Activated naive CD8-positive, alpha-beta T cell (primary cell): ENCODE results near the gene ISLR.

Source experiments
- H3K27ac Mint-ChIP-seq: one replicate; pipeline ENCODE4 v1.8.0; 2021; ENCODE audit warnings: mixed read lengths
- H3K27me3 Mint-ChIP-seq: one replicate; pipeline ENCODE4 v1.8.0; 2021; ENCODE audit warnings: mixed read lengths
- H3K36me3 Mint-ChIP-seq: one replicate; pipeline ENCODE4 v1.8.0; 2021; ENCODE audit warnings: mixed read lengths
- H3K4me1 Mint-ChIP-seq: one replicate; pipeline ENCODE4 v1.8.0; 2021; ENCODE audit warnings: low read depth, mixed read lengths
- H3K4me3 Mint-ChIP-seq: one replicate; pipeline ENCODE4 v1.8.0; 2021; ENCODE audit warnings: mild to moderate bottlenecking, mixed read lengths
- H3K9me3 Mint-ChIP-seq: one replicate; pipeline ENCODE4 v1.8.0; 2021; ENCODE audit warnings: low read depth, mixed read lengths

ISLR gene

GRCh38 chr15:74133694-74134386 lies 39.7 kb upstream of the ISLR start:
- H3K4me1 Mint-ChIP-seq: peaks cover 42% of the 10 kb centered on the region
- H3K27ac Mint-ChIP-seq: no peak overlapping the region
- H3K4me3 Mint-ChIP-seq: no peak overlapping the region
- H3K27me3 Mint-ChIP-seq: peaks cover 40% of the 10 kb centered on the region
- no peaks in the 10 kb centered on the region for H3K9me3 Mint-ChIP-seq
- H3K36me3 Mint-ChIP-seq: no peaks in the 10 kb centered on the region

- Mint-ChIP-seq H3K4me3 (peak overlapping the region; percentile 76), H3K27me3 (peaks cover 36% of the 10 kb centered on the region), H3K4me1 (peaks cover 35% of the 10 kb centered on the region), H3K36me3 (no peaks in the 10 kb centered on the region), H3K27ac (no peak overlapping the region), H3K9me3 (no peaks in the 10 kb centered on the region)
These were observed 39.0 kb upstream of the ISLR start for GRCh38 chr15:74134387-74135027.

GRCh38 chr15:74135041-74135565 lies 38.4 kb upstream of the ISLR start:
- Mint-ChIP-seq H3K4me1 (peaks cover 31% of the 10 kb centered on the region), H3K9me3 (no peaks in the 10 kb centered on the region), H3K27ac (no peak overlapping the region), H3K27me3 (peaks cover 34% of the 10 kb centered on the region), H3K36me3 (no peaks in the 10 kb centered on the region), H3K4me3 (peak overlapping the region; percentile 76)

- Mint-ChIP-seq H3K27ac (no peak overlapping the region), H3K4me1 (peaks cover 24% of the 10 kb centered on the region), H3K9me3 (no peaks in the 10 kb centered on the region), H3K27me3 (peaks cover 31% of the 10 kb centered on the region), H3K36me3 (no peaks in the 10 kb centered on the region), H3K4me3 (peak overlapping the region; percentile 82)
These were observed 37.0 kb upstream of the ISLR start for GRCh38 chr15:74136540-74136813.

GRCh38 chr15:74136814-74137536 lies 36.5 kb upstream of the ISLR start:
- Mint-ChIP-seq H3K4me3 (peak overlapping the region; percentile 82), H3K36me3 (no peaks in the 10 kb centered on the region), H3K4me1 (peaks cover 24% of the 10 kb centered on the region), H3K27me3 (peaks cover 28% of the 10 kb centered on the region), H3K27ac (no peak overlapping the region), H3K9me3 (no peaks in the 10 kb centered on the region)

- Mint-ChIP-seq H3K4me1 (peaks cover 24% of the 10 kb centered on the region), H3K4me3 (peak overlapping the region; percentile 82), H3K27me3 (peaks cover 27% of the 10 kb centered on the region), H3K27ac (no peak overlapping the region), H3K9me3 (no peaks in the 10 kb centered on the region), H3K36me3 (peaks cover 2% of the 10 kb centered on the region)
These were observed 36.0 kb upstream of the ISLR start for GRCh38 chr15:74137537-74137894.

- Mint-ChIP-seq H3K4me3 (no peak overlapping the region), H3K36me3 (peaks cover 3% of the 10 kb centered on the region), H3K27ac (no peak overlapping the region), H3K9me3 (no peaks in the 10 kb centered on the region), H3K4me1 (peaks cover 21% of the 10 kb centered on the region), H3K27me3 (peaks cover 26% of the 10 kb centered on the region)
These were observed 34.9 kb upstream of the ISLR start for GRCh38 chr15:74138642-74139041.

- H3K36me3 Mint-ChIP-seq: peaks cover 3% of the 10 kb centered on the region
- peaks cover 23% of the 10 kb centered on the region for H3K27me3 Mint-ChIP-seq
- H3K4me3 Mint-ChIP-seq: no peak overlapping the region
These were observed 31.9 kb upstream of the ISLR start for GRCh38 chr15:74141591-74141990.

GRCh38 chr15:74144153-74144775 lies 29.2 kb upstream of the ISLR start:
- no peaks in the 10 kb centered on the region for H3K9me3 Mint-ChIP-seq
- H3K4me1 Mint-ChIP-seq: no peaks in the 10 kb centered on the region
- no peak overlapping the region for H3K4me3 Mint-ChIP-seq
- H3K27ac Mint-ChIP-seq: no peak overlapping the region
- H3K36me3 Mint-ChIP-seq: peaks cover 3% of the 10 kb centered on the region
- H3K27me3 Mint-ChIP-seq: peaks cover 17% of the 10 kb centered on the region

More at GRCh38 chr15:74141591-74141990, 31.9 kb upstream of the ISLR start:
- no peaks in the 10 kb centered on the region for H3K9me3 Mint-ChIP-seq
- no peak overlapping the region for H3K27ac Mint-ChIP-seq
- H3K4me1 Mint-ChIP-seq: peaks cover 9% of the 10 kb centered on the region

- Mint-ChIP-seq H3K4me3 (no peak overlapping the region), H3K27ac (no peak overlapping the region)
These were observed 27.2 kb upstream of the ISLR start for GRCh38 chr15:74146277-74146800.

GRCh38 chr15:74147051-74147450 lies 26.5 kb upstream of the ISLR start:
- Mint-ChIP-seq H3K27ac (no peak overlapping the region), H3K9me3 (no peaks in the 10 kb centered on the region), H3K27me3 (peaks cover 13% of the 10 kb centered on the region), H3K4me3 (no peak overlapping the region), H3K36me3 (peaks cover 3% of the 10 kb centered on the region), H3K4me1 (no peaks in the 10 kb centered on the region)

More at GRCh38 chr15:74146277-74146800, 27.2 kb upstream of the ISLR start:
- no peaks in the 10 kb centered on the region for H3K4me1 Mint-ChIP-seq
- no peaks in the 10 kb centered on the region for H3K9me3 Mint-ChIP-seq
- peaks cover 3% of the 10 kb centered on the region for H3K36me3 Mint-ChIP-seq
- peaks cover 13% of the 10 kb centered on the region for H3K27me3 Mint-ChIP-seq

- H3K36me3 Mint-ChIP-seq: no peaks in the 10 kb centered on the region
- H3K27me3 Mint-ChIP-seq: peaks cover 5% of the 10 kb centered on the region
- no peaks in the 10 kb centered on the region for H3K9me3 Mint-ChIP-seq
- H3K27ac Mint-ChIP-seq: no peak overlapping the region
- H3K4me1 Mint-ChIP-seq: peaks cover 14% of the 10 kb centered on the region
- H3K4me3 Mint-ChIP-seq: no peak overlapping the region
These were observed 17.6 kb upstream of the ISLR start for GRCh38 chr15:74155766-74156417.

GRCh38 chr15:74156678-74157411 lies 16.7 kb upstream of the ISLR start:
- Mint-ChIP-seq H3K36me3 (no peaks in the 10 kb centered on the region), H3K9me3 (no peaks in the 10 kb centered on the region), H3K27ac (no peak overlapping the region), H3K27me3 (peaks cover 5% of the 10 kb centered on the region), H3K4me3 (no peak overlapping the region), H3K4me1 (peaks cover 14% of the 10 kb centered on the region)
